Measurements from ENCODE around the gene MTMR10. TPM values are rescaled to one million over a fixed set of nuclear protein-coding genes. Genes with fewer than 3 reads are reported as not detected.

The MTMR10 gene, protein sequence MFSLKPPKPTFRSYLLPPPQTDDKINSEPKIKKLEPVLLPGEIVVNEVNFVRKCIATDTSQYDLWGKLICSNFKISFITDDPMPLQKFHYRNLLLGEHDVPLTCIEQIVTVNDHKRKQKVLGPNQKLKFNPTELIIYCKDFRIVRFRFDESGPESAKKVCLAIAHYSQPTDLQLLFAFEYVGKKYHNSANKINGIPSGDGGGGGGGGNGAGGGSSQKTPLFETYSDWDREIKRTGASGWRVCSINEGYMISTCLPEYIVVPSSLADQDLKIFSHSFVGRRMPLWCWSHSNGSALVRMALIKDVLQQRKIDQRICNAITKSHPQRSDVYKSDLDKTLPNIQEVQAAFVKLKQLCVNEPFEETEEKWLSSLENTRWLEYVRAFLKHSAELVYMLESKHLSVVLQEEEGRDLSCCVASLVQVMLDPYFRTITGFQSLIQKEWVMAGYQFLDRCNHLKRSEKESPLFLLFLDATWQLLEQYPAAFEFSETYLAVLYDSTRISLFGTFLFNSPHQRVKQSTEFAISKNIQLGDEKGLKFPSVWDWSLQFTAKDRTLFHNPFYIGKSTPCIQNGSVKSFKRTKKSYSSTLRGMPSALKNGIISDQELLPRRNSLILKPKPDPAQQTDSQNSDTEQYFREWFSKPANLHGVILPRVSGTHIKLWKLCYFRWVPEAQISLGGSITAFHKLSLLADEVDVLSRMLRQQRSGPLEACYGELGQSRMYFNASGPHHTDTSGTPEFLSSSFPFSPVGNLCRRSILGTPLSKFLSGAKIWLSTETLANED
- 28.3 TPM for total RNA-seq

DNA sequence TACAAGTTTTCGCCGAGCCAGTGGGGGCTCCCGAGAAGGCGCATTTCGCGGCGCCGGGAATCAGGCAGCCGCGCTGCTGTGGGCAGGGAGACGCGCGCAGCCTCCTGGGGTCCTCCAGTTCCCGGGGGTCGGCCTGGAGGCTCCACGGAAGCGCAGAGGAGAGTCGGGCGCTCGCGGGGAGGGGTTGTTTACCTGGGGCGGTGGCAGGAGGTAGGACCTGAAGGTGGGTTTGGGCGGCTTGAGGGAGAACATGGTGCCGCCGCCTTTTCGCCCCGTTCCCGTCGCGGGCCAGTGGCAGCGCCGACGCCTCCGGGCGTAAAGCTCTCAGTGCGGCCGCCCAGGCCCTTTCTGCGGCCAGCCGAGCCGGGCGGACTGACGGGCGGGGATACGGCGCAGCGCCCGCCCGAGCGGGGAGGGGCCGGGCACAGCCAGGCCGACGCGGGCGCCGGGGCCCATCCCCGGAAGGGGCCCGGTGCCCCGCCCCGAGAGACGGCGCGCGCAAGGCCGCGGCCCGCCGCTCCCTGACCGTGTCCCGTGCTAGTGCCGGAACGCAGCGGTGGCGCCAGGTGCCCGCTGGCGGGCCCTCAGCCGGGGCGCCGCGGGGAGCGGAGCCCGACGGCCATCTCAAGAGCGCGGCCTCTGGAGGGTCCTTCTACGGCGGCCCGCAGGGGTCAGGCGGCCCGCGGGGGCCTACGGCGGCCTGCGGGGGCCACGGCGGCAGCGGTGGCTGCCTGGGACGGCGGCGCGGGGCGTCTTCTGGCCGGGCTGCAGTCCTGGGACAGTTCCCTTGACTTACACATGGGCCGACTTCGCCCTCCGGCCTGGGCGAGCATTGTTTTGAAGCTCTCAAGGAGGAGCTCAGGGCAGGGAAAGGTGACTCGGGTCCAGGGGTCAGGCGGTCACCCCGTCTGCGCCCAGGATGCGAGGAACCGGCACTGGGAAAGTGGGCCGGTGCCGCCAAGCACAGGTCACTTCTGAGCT is at the start of gene MTMR10:
Gene MTMR10 (minus strand): TSS at position 374 of the 981 bp plus-strand sequence. CDS start 122 bp downstream, at position 252.
- DNase-seq (ENCODE audit: low spot score), result peak; percentile 75

GRCh38 chr15:31040611-31041010 is 49.2 kb upstream of the MTMR10 start:
- no peak for DNase-seq (ENCODE audit: low spot score)

- DNase-seq (ENCODE audit: low spot score), result no peak
Observed at GRCh38 chr15:31039961-31040360, 48.5 kb upstream of the MTMR10 start.

DNA sequence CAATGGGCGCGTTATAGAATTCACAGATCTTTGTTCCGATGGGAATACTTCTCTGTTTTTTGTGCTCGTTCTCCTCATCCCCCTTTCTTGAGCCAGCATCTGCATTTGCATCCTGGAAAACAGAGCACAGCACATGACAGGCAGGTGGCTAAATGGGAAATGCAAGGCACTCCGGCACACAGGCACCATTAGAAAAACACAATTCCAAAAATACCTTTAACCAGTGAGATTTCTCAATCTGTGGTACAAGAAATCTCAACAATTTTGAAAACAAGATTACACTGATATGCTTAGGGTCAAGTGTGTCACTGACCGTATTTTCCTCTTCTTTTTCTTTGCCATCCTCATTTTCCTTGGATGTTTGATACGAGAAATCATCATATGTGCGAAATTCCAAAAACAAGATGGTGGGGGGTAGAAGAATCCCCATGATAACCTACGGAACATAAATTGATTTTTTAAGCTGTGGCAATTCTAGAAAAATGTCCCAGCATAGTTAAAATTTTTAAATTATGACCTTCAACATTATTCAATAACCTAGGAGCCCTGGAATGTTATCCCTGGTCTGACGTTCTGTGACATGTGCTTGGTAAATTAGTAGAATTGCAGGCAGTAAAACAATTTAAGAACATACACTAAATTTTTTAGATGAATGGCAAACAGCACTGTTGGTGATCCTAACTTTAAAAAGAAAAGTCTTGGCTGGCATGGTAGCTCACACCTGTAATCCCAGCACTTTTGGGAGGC is 46.5 kb upstream of the MTMR10 start:
- DNase-seq (ENCODE audit: low spot score), result no peak

- DNase-seq (ENCODE audit: low spot score), result no peak
Observed at GRCh38 chr15:31036783-31037182, 45.4 kb upstream of the MTMR10 start.

GRCh38 chr15:31035610-31036009 is 44.2 kb upstream of the MTMR10 start:
- no peak for DNase-seq (ENCODE audit: low spot score)

DNA sequence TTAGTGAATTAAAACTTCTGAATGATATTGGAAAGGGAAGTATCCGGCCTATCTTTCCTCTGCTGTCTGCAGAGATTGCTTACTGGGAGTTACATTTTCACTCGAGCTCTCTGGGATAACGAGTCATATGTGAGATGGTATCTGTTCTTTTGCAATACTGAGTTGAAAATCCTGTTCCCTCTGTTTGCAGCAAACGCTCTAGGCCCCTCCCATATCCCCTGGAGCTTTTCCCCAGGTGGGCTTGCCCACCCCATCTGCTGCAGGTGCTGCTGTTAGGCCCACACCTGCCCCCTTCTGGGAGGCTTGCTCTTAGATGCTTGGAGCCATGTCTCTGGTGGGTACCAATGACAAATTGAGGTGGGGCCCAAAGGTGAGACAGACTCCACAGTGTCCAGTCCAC is 42.7 kb upstream of the MTMR10 start:
- no peak for DNase-seq (ENCODE audit: low spot score)

DNA sequence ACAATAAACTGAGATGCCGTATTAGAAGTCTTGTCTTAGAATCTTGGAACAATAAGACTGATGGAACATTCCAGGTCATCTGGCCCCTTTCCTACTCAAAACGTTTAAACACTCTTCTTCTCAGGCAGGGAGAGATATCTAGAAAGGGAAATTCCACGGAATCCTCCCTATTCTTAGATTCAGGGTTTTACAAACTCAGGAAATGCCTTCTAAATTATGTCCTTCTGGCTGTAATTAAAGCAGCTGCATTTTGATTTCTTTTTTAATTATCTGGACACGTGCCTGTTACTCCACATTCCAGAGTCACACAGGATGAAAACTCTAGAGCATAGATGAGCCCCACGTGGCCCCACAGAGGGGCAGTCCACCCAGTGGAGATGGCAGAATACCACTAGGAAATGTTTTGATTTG is 41.5 kb upstream of the MTMR10 start:
- DNase-seq (ENCODE audit: low spot score), result no peak

DNA sequence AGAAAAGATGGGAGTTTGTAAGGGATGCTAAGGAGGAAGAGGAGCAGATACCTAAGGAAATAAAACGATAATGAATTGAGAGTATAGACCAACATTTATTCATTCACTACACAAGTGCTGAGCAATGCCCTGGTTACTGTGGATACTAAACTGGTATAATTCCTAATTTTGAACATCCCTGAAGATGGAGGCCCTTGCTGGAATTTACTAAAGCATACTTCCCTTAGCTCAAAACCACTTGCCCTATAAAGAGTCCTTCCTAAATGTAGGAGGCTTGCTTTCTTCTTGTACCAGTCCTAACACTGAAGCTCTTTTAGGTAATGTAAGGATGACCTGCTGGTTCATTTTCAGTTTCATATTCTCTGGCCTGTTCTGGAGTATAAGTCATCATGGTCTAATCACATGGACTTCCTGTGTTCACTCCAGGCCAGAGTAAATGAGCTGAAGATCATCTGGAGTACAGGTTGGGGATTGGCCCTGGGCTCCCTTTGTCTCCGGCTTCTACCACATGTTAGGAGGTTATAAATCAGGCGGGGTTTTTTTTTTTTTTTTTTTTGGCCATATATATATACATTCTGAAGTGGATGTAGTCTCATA is 40.1 kb upstream of the MTMR10 start:
- no peak for DNase-seq (ENCODE audit: low spot score)

DNA sequence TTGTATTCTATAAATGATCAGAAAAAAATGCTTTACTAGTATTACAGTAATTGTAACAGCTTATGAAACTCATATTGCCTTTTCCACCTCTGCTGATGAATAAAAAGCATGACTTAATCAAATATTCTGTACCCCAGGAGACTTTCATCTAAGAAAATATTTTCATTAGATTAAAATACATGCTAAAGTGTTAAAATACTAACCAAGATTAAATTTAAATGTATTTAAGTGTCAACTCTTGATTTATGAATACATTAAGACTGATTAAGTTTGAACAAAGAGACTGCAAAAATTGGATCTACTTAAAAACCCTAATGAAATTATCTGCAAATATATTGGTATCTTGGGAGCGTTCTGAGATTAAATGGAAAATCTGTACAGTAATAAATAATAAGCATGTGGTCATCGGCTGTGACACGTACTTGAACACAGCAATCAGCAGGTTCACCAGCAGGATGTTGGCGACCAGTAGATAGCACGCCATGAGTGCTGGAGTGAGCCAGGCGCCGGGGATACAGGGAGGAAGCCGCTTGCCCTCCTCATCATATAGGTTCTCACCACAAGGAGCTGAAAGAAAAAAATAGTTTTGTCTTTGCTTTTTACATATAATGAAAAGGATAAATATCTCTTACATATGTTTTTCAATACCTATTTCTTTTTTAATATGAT is 36.6 kb upstream of the MTMR10 start:
- no peak for DNase-seq (ENCODE audit: low spot score)

DNA sequence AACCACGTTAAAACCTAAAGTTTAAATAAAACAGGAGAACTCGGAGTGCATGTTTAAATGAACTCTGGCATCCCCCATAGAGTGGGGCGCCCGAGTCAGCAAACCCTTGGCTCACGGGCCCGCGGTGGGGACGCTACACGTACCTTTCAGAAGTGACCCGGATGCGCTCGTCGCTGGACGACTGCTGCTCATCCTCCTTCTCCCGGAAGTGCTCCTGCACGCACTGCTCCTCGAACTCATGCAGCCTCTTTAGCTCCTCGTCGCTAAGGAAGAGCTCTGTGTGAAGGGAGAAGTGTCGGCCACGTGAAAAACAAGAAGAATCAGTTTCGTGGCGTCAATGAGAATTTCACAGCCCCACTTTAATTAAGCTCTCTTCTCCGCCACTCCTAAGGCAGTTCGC is 34.6 kb upstream of the MTMR10 start:
- DNase-seq (ENCODE audit: low spot score), result no peak

- DNase-seq (ENCODE audit: low spot score), result no peak
Observed at GRCh38 chr15:31024979-31025378, 33.6 kb upstream of the MTMR10 start.

- DNase-seq (ENCODE audit: low spot score), result no peak
Observed at GRCh38 chr15:31024330-31024729, 32.9 kb upstream of the MTMR10 start.

DNA sequence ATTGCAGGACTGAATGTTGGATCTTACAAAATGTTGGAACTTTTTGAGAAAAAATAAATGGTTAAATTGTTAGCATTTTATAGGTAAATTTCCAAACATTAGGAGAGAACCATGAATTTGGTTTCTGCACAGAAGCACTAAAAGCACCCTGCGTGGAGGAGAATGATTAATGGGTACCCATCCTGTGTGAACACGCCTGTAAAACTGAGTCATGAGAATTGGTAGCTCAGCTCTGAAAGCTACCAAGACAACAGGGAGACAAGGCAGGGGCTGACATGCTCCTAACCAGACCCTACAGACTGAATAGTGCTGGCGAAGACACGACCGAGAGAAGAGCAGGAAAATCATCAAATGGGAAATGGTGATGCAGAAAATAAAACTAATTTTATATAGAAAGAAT is 32.4 kb upstream of the MTMR10 start:
- no peak for DNase-seq (ENCODE audit: low spot score)

DNA sequence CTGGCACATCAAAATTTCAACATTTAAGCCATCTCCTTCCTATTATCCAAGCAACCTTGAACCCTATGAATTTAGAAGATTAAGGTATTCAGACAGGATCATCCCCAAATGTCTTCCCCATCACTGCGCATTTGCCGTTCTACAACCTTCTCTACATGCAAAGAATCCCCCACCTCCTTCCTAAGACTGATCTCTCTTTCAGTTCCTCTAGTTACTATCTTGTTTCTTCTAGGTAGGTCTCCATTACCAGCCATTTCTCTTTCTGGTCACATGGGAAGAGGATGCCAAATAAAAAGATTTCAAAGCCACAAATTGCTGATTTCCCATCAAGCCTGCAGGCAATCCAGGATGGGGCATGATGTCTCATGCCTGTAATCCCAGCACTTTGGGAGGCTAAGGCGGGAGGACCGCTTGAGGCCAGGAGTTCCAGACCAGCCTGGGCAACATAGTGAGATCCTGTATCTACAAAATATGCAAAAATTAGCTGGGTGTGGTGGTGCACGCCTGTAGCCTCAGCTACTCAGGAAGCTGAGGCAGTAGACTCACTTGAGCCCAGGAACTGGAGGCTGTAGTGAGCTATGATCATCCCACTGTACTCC is 29.7 kb upstream of the MTMR10 start:
- DNase-seq (ENCODE audit: low spot score), result no peak

DNA sequence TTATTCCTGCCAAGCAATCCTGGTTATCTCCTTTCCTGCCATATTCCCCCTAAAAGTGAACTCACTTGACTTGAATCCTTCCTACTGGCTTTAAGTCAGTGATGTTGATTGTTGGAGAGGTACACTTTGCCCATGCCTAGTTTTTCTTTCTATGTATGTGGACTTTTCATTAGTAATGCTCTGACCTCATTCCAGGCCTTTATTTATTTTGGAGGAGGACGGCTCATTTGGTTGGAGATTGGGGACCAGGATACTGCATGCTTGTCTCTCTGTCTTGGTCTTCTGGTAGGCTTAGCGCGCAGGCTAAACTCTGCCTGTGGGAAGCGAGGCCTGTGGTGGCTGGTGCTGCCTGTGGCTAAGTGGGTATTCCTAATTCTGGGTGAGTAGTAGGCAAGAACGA is 29.1 kb upstream of the MTMR10 start:
- no peak for DNase-seq (ENCODE audit: low spot score)

- no peak for DNase-seq (ENCODE audit: low spot score)
Observed at GRCh38 chr15:31019986-31020385, 28.6 kb upstream of the MTMR10 start.

- no peak for DNase-seq (ENCODE audit: low spot score)
Observed at GRCh38 chr15:31017311-31017710, 25.9 kb upstream of the MTMR10 start.

DNA sequence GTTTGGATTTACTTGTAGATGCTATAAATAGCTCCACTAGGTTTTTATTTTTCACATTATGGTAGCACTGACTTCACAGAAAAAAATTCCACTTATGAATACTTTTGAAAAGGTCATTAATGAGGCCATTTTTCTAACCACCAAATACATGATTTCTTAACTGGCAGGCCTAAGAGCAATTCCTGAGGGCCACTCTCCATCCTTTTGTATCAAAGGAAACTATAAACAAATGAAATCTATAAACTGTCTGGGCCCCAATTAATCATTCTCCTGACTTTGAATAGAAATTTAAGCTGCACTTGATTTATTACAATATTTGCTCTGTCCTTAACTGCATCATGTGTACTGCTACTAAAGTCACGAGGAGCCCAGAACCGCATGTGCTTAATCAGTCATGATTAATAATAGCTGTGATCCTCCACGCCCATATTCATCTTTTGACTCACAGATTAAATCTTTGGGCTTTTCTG is 25.1 kb upstream of the MTMR10 start:
- DNase-seq (ENCODE audit: low spot score), result peak; percentile 42

GRCh38 chr15:31014608-31014925 is 23.1 kb upstream of the MTMR10 start:
- no peak for DNase-seq (ENCODE audit: low spot score)
